ENCODE results near the gene GALNT14. TPM values are rescaled to one million over a fixed set of nuclear protein-coding genes. Genes with fewer than 3 reads are reported as not detected.

The GALNT14 gene
- total and polyA plus RNA-seq, 4 donors = 0.85 to 2.8 (median 2.4) TPM

DNA sequence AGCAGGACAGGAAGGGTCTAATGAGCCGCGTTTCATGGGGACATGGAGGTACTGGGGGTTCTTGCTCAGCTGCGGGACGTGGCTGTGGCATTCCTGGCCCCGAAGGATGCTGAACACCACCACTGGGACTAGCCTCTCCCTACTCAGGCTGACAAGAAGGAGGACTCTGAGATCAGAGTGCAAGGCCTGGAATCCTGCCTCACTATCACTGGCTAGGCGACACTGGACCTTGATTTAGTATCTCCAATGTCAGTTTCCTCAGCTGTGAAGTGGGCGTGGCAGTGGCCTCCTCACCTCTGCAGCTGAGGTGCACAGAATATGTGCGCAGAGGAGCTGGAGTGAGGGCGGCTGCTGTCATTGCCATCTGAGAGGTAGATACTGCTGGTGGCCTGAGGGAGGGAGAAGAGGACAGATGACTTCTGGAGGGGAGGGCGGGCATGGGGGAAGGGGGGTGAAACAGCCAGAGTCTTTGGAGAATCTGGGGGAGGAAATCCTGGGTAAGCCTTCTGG is 173.2 kb downstream of the GALNT14 start:
- no peaks in the 10 kb centered on the region for H3K27me3 ChIP-seq (ENCODE audit: control insufficient read depth in 3 of 3, insufficient read depth in 3 of 3, low read length in 2 of 3)

DNA sequence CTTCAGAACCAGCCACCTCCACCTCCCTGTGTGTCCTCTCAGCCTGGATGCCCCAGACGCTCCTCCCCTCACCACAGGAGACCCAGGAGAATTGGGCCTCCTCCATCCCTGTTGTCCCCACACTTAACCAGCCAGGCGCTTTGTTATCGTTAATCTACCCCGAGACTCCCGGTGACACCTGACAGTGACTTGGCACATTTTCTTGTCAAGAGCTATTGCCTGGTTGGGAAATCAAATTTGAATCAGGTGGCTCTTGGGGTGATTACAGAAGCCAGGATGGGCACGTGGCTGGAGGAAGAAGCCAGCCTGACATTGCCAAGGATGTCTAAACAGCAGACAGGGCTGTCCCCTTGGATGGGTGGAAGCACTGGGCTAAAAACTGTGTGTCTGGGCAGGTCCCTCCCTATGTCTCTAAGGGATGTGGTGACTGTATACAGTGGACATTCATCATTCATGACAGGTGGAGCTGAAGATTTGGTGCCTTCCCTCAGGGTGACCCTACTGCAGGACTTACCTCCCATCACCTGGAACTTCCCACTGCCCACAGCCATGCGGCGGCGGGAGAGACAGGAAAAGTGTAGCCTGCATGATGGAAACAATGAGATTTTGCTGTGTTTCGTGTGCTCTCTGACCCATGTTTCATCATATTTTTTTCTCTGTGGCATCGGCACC is 173.8 kb downstream of the GALNT14 start:
- Histone ChIP-seq H3K4me3 (no peak overlapping the region), H3K27ac (ENCODE audit: low read depth in 1 of 2, low read length in 1 of 2) (no peak overlapping the region), H3K9ac (ENCODE audit: insufficient read depth in 1 of 2, low read length in 2 of 2) (no peak overlapping the region), H3K9me3 (ENCODE audit: control insufficient read depth in 4 of 4, insufficient read depth in 3 of 4, low read length in 3 of 4) (peaks cover 0 to 3% (median 0%) of the 10 kb centered on the region in 4 donors), H3K4me1 (ENCODE audit: control insufficient read depth in 5 of 5, insufficient read depth in 5 of 5, low read length in 5 of 5) (no peaks in the 10 kb centered on the region), H3K27me3 (ENCODE audit: control insufficient read depth in 3 of 3, insufficient read depth in 3 of 3, low read length in 2 of 3) (no peaks in the 10 kb centered on the region), H3K36me3 (ENCODE audit: control insufficient read depth in 4 of 4, insufficient read depth in 4 of 4, low read length in 4 of 4) (no peaks in the 10 kb centered on the region)
- ATAC-seq (ENCODE audit: insufficient read depth, low FRiP score) = no peak
- 84 to 90% methylated on average over 11 of the region's 11 CpGs for WGBS, 2 donors
- TF ChIP-seq, protein P1, sequence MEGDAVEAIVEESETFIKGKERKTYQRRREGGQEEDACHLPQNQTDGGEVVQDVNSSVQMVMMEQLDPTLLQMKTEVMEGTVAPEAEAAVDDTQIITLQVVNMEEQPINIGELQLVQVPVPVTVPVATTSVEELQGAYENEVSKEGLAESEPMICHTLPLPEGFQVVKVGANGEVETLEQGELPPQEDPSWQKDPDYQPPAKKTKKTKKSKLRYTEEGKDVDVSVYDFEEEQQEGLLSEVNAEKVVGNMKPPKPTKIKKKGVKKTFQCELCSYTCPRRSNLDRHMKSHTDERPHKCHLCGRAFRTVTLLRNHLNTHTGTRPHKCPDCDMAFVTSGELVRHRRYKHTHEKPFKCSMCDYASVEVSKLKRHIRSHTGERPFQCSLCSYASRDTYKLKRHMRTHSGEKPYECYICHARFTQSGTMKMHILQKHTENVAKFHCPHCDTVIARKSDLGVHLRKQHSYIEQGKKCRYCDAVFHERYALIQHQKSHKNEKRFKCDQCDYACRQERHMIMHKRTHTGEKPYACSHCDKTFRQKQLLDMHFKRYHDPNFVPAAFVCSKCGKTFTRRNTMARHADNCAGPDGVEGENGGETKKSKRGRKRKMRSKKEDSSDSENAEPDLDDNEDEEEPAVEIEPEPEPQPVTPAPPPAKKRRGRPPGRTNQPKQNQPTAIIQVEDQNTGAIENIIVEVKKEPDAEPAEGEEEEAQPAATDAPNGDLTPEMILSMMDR (IDR thresholded peaks at IDR 0.05; ENCODE audit: control extremely low read depth, extremely low read depth) = no peak
- no peak for DNase-seq

More for the DNA sequence above, 173.2 kb downstream of the GALNT14 start:
- ATAC-seq (ENCODE audit: insufficient read depth, low FRiP score) (no peak), DNase-seq (no peak)
- H3K27ac ChIP-seq (ENCODE audit: low read depth in 1 of 2, low read length in 1 of 2) = no peak overlapping the region
- no peaks in the 10 kb centered on the region for H3K4me1 ChIP-seq (ENCODE audit: control insufficient read depth in 5 of 5, insufficient read depth in 5 of 5, low read length in 5 of 5)
- H3K4me3 ChIP-seq = no peak overlapping the region
- TF ChIP-seq, protein P1 (IDR thresholded peaks at IDR 0.05; ENCODE audit: control extremely low read depth, extremely low read depth) = no peak
- H3K36me3 ChIP-seq (ENCODE audit: control insufficient read depth in 4 of 4, insufficient read depth in 4 of 4, low read length in 4 of 4) = no peaks in the 10 kb centered on the region
- no peak overlapping the region for H3K9ac ChIP-seq (ENCODE audit: insufficient read depth in 1 of 2, low read length in 2 of 2)
- WGBS, 2 donors = 82 to 85% methylated on average over 10 of the region's 10 CpGs
- peaks cover 0 to 3% (median 0%) of the 10 kb centered on the region in 4 donors for H3K9me3 ChIP-seq (ENCODE audit: control insufficient read depth in 4 of 4, insufficient read depth in 3 of 4, low read length in 3 of 4)

DNA sequence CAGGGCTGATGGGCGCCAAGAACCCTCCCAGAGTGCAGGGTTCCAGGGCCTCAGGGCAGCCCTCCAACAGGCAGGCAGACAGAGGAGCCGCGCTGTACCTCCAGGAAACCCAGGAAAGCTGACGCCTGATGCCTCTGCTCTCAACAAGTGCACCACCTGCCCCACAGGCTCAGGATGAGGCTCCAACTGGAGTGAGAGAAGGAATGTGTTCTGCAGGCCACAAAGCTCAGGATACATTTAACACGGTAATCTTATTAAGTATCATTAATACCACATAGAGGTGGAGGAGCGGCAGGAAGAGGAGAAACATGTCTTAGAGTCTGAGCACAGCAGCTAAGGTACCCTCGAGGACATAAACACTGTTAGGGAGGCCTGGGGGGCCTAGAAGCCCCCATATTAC is 175.1 kb downstream of the GALNT14 start:
- Histone ChIP-seq H3K36me3 (ENCODE audit: control insufficient read depth in 4 of 4, insufficient read depth in 4 of 4, low read length in 4 of 4) (no peaks in the 10 kb centered on the region), H3K4me1 (ENCODE audit: control insufficient read depth in 5 of 5, insufficient read depth in 5 of 5, low read length in 5 of 5) (no peaks in the 10 kb centered on the region), H3K4me3 (no peak overlapping the region), H3K27ac (ENCODE audit: low read depth in 1 of 2, low read length in 1 of 2) (no peak overlapping the region), H3K9me3 (ENCODE audit: control insufficient read depth in 4 of 4, insufficient read depth in 3 of 4, low read length in 3 of 4) (peaks cover 0 to 3% (median 0%) of the 10 kb centered on the region in 4 donors), H3K9ac (ENCODE audit: insufficient read depth in 1 of 2, low read length in 2 of 2) (no peak overlapping the region), H3K27me3 (ENCODE audit: control insufficient read depth in 3 of 3, insufficient read depth in 3 of 3, low read length in 2 of 3) (no peaks in the 10 kb centered on the region)
- WGBS, 2 donors = 79 to 83% methylated on average over 7 of the region's 7 CpGs
- DNase-seq (no peak), ATAC-seq (ENCODE audit: insufficient read depth, low FRiP score) (no peak)
- TF ChIP-seq, protein P1 (IDR thresholded peaks at IDR 0.05; ENCODE audit: control extremely low read depth, extremely low read depth) = no peak
